ENCODE measurements around the gene KCNK5.

- no peak for TF ChIP-seq CBFB (CRISPR knock-in tag; IDR thresholded peaks at IDR 0.05)
- TF ChIP-seq, protein P1, sequence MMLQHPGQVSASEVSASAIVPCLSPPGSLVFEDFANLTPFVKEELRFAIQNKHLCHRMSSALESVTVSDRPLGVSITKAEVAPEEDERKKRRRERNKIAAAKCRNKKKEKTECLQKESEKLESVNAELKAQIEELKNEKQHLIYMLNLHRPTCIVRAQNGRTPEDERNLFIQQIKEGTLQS (IDR thresholded peaks at IDR 0.05) = no peak
- TF ChIP-seq, protein P1 (CRISPR knock-in tag; conservative IDR thresholded peaks at IDR 0.05) = no peak
- no peak for TF ChIP-seq KAT2B (IDR thresholded peaks at IDR 0.05; ENCODE audit: low read depth, low read length)
- no peak for TF ChIP-seq GABPA (tag; conservative IDR thresholded peaks at IDR 0.05; ENCODE audit: low read depth)
- TF ChIP-seq E2F3 (CRISPR knock-in tag; IDR thresholded peaks at IDR 0.05) = no peak
- no peak for TF ChIP-seq CTCF (IDR thresholded peaks at IDR 0.05 in 2 of 3, conservative IDR thresholded peaks at IDR 0.05 in 1 of 3; ENCODE audit: insufficient read depth in 2 of 3, low read depth in 1 of 3, low read length in 3 of 3)
- no peak for TF ChIP-seq CBX8 (IDR thresholded peaks at IDR 0.05; ENCODE audit: borderline replicate concordance, extremely low read depth, low read depth, low read length, poor library complexity, severe bottlenecking)
- TF ChIP-seq, protein P2, sequence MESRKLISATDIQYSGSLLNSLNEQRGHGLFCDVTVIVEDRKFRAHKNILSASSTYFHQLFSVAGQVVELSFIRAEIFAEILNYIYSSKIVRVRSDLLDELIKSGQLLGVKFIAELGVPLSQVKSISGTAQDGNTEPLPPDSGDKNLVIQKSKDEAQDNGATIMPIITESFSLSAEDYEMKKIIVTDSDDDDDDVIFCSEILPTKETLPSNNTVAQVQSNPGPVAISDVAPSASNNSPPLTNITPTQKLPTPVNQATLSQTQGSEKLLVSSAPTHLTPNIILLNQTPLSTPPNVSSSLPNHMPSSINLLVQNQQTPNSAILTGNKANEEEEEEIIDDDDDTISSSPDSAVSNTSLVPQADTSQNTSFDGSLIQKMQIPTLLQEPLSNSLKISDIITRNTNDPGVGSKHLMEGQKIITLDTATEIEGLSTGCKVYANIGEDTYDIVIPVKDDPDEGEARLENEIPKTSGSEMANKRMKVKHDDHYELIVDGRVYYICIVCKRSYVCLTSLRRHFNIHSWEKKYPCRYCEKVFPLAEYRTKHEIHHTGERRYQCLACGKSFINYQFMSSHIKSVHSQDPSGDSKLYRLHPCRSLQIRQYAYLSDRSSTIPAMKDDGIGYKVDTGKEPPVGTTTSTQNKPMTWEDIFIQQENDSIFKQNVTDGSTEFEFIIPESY (CRISPR knock-in tag; IDR thresholded peaks at IDR 0.05) = no peak
Observed at GRCh38 chr6:39236742-39237141, 7.5 kb upstream of the KCNK5 start.
